Parathyroid adenoma (tissue), 2 donors: ENCODE results near the gene PGLYRP1.

ENCODE experiments used
- H2AFZ ChIP-seq: fragments of 300-600 bp; sonication (generic); one replicate; pipeline ENCODE4 v1.7.0; 2017; ENCODE audit warnings: antibody characterized with exemption, mild to moderate bottlenecking
- H3K27ac ChIP-seq: fragments of 300-600 bp; sonication (generic); one replicate; pipeline ENCODE4 v1.7.0; 2017
- H3K27me3 ChIP-seq: fragments of 300-600 bp; sonication (generic); one replicate; pipeline ENCODE4 v1.7.0; 2017; ENCODE audit warnings: low read length; ENCODE audit not compliant: control insufficient read depth, insufficient read depth
- H3K36me3 ChIP-seq: fragments of 300-600 bp; sonication (generic); one replicate; pipeline ENCODE4 v1.7.0; 2017; ENCODE audit warnings: low read length; ENCODE audit not compliant: control insufficient read depth, insufficient read depth
- H3K4me1 ChIP-seq: fragments of 300-600 bp; sonication (generic); one replicate; pipeline ENCODE4 v1.7.0; 2017; ENCODE audit warnings: control low read depth
- H3K4me2 ChIP-seq: fragments of 300-600 bp; sonication (generic); one replicate; pipeline ENCODE4 v1.7.0; 2017; ENCODE audit warnings: low read length
- H3K4me3 ChIP-seq: fragments of 300-600 bp; sonication (generic); one replicate; pipeline ENCODE4 v1.7.0; 2017; ENCODE audit warnings: low read depth, low read length
- H3K79me2 ChIP-seq: fragments of 300-600 bp; sonication (generic); one replicate; pipeline ENCODE4 v1.7.0; 2017; ENCODE audit warnings: control low read depth
- H3K9ac ChIP-seq: fragments of 300-600 bp; sonication (generic); one replicate; pipeline ENCODE4 v1.7.0; 2017; ENCODE audit warnings: mild to moderate bottlenecking
- H3K9me3 ChIP-seq: fragments of 300-600 bp; sonication (generic); one replicate; pipeline ENCODE4 v1.7.0; 2017; ENCODE audit warnings: low read length; ENCODE audit not compliant: control insufficient read depth
- CTCF ChIP-seq: fragments of 300-600 bp; sonication (generic); IDR thresholded peaks from one replicate; pipeline ENCODE4 v1.7.0; 2017; ENCODE audit warnings: antibody characterized with exemption, mild to moderate bottlenecking
- donor health status: primary hyperparathyroidism.

The PGLYRP1 gene

DNA sequence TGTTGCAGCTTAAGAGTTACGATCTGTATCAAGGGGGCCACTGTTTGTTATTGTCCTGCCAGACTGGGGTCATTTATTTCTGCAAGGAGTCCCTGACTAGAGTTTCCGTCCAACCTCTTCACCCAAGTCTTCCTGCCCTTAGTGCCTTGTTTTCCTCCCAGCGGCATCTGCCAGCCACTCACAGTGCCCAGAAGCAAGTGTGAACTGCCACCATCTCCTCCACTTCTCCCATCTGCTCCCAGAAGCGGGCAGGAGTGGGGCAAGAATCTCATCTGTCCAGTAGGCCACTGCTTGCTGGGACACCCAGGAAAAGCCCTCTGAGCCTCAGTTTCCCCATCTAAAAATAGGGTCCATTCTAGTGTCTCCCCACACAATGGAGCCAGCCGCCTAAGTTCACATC lies 53.2 kb downstream of the PGLYRP1 start:
- Histone ChIP-seq H3K4me1 (peaks cover 5% of the 10 kb centered on the region), H2AFZ (no peak overlapping the region), H3K79me2 (no peaks in the 10 kb centered on the region), H3K4me3 (no peak overlapping the region), H3K36me3 (no peaks in the 10 kb centered on the region), H3K27ac (no peak overlapping the region), H3K4me2 (no peak overlapping the region), H3K27me3 (no peaks in the 10 kb centered on the region), H3K9me3 (no peaks in the 10 kb centered on the region), H3K9ac (no peak overlapping the region)
- TF ChIP-seq CTCF, result no peak
